ENCODE measurements around the gene SOX1.

SOX1 gene

GRCh38 chr13:112059457-112060281, 7.3 kb upstream of the SOX1 start:
- Histone ChIP-seq H3K9ac (ENCODE audit: low read length) (no peak overlapping the region), H3K4me3 (ENCODE audit: low read length) (no peak overlapping the region), H3K27me3 (replicated peaks; ENCODE audit: control insufficient read depth, insufficient read depth, low read length) (peaks cover 74% of the 10 kb centered on the region), H3K4me1 (ENCODE audit: control insufficient read depth, insufficient read depth, low read length) (no peaks in the 10 kb centered on the region), H3K9me3 (ENCODE audit: control insufficient read depth, low read length) (no peaks in the 10 kb centered on the region), H3K36me3 (ENCODE audit: control insufficient read depth, insufficient read depth, low read length, severe bottlenecking) (no peaks in the 10 kb centered on the region)
- DNase-seq (ENCODE audit: low read depth): no peak

GRCh38 chr13:112060282-112060830, 6.6 kb upstream of the SOX1 start:
- H3K36me3 ChIP-seq (ENCODE audit: control insufficient read depth, insufficient read depth, low read length, severe bottlenecking): no peaks in the 10 kb centered on the region
- peaks cover 74% of the 10 kb centered on the region for H3K27me3 ChIP-seq (replicated peaks; ENCODE audit: control insufficient read depth, insufficient read depth, low read length)
- H3K4me3 ChIP-seq (ENCODE audit: low read length): no peak overlapping the region
- no peak overlapping the region for H3K9ac ChIP-seq (ENCODE audit: low read length)
- no peak for DNase-seq (ENCODE audit: low read depth)
- H3K4me1 ChIP-seq (ENCODE audit: control insufficient read depth, insufficient read depth, low read length): no peaks in the 10 kb centered on the region
- H3K9me3 ChIP-seq (ENCODE audit: control insufficient read depth, low read length): no peaks in the 10 kb centered on the region

- H3K9me3 ChIP-seq (ENCODE audit: control insufficient read depth, low read length): no peaks in the 10 kb centered on the region
- no peak overlapping the region for H3K9ac ChIP-seq (ENCODE audit: low read length)
- H3K27me3 ChIP-seq (replicated peaks; ENCODE audit: control insufficient read depth, insufficient read depth, low read length): peaks cover 74% of the 10 kb centered on the region
- no peak overlapping the region for H3K4me3 ChIP-seq (ENCODE audit: low read length)
- no peaks in the 10 kb centered on the region for H3K4me1 ChIP-seq (ENCODE audit: control insufficient read depth, insufficient read depth, low read length)
- no peaks in the 10 kb centered on the region for H3K36me3 ChIP-seq (ENCODE audit: control insufficient read depth, insufficient read depth, low read length, severe bottlenecking)
- DNase-seq (ENCODE audit: low read depth): no peak
These were observed 6.0 kb upstream of the SOX1 start for GRCh38 chr13:112060899-112061366.

DNA sequence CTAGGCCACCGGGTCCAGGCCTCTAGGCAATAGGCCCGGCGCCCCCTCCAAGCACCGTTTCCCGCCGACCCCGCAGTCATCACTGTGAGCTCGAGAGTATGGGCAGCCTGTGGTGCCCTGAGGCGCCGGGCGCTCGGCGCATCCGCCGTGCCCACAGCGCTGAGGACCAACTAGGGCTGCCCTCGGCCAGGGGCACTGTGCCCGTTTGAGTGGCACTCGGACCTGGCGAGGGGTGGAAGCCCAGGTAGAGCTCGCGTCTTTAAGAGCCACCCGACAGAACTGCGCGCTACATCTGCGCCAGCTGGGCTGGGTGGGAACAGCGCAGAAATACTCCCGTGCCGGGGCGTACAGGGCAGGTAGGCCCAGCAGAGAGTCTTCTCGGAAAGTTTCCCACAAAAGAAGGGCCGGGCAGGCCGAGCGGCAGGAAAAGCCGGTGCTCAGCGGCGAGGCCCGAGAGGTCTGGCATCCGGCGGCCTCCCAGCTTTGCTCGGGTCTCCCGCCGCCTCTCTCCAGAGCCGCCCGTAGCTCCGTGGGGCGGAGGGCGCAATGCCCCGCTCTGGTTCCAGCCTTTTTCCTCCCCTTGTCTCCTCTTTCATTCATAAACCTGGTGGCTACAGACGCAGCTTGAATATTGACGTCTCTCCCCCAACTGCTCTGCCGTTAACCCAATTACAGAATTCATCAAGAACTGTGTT, 5.4 kb upstream of the SOX1 start:
- Histone ChIP-seq H3K4me1 (ENCODE audit: control insufficient read depth, insufficient read depth, low read length) (no peaks in the 10 kb centered on the region), H3K4me3 (ENCODE audit: low read length) (no peak overlapping the region), H3K9ac (ENCODE audit: low read length) (no peak overlapping the region), H3K27me3 (replicated peaks; ENCODE audit: control insufficient read depth, insufficient read depth, low read length) (peaks cover 78% of the 10 kb centered on the region), H3K36me3 (ENCODE audit: control insufficient read depth, insufficient read depth, low read length, severe bottlenecking) (no peaks in the 10 kb centered on the region), H3K9me3 (ENCODE audit: control insufficient read depth, low read length) (no peaks in the 10 kb centered on the region)
- no peak for DNase-seq (ENCODE audit: low read depth)

DNA sequence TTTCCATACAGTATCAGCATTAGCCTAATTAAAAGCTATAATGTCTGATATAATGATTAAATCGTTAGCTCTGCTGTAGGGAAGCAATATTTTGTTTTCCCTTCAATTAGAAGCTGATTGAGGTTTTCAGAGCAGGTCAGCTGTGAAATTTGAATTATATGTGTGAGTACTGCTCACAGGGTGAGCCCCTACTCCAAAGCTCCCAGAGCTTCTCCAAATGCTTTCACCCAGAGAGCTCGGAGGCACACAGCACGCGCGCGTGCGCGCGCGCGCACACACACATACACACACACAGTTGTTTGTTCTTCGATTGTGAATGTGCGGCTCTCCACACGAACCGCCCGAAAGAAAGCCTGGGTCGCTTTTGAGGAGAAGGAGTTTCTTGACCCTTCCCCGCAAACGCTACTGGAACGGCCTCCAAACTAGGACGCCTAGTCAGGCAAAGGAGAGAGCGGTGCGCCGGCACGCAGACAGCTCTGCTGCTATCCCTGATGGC, 4.8 kb upstream of the SOX1 start:
- no peaks in the 10 kb centered on the region for H3K4me1 ChIP-seq (ENCODE audit: control insufficient read depth, insufficient read depth, low read length)
- H3K27me3 ChIP-seq (replicated peaks; ENCODE audit: control insufficient read depth, insufficient read depth, low read length): peaks cover 78% of the 10 kb centered on the region
- H3K4me3 ChIP-seq (ENCODE audit: low read length): no peak overlapping the region
- H3K9me3 ChIP-seq (ENCODE audit: control insufficient read depth, low read length): no peaks in the 10 kb centered on the region
- DNase-seq (ENCODE audit: low read depth): no peak
- no peak overlapping the region for H3K9ac ChIP-seq (ENCODE audit: low read length)
- H3K36me3 ChIP-seq (ENCODE audit: control insufficient read depth, insufficient read depth, low read length, severe bottlenecking): no peaks in the 10 kb centered on the region

- Histone ChIP-seq H3K9me3 (ENCODE audit: control insufficient read depth, low read length) (no peaks in the 10 kb centered on the region), H3K4me1 (ENCODE audit: control insufficient read depth, insufficient read depth, low read length) (no peaks in the 10 kb centered on the region), H3K27me3 (replicated peaks; ENCODE audit: control insufficient read depth, insufficient read depth, low read length) (peaks cover 72% of the 10 kb centered on the region), H3K9ac (ENCODE audit: low read length) (no peak overlapping the region), H3K36me3 (ENCODE audit: control insufficient read depth, insufficient read depth, low read length, severe bottlenecking) (no peaks in the 10 kb centered on the region), H3K4me3 (ENCODE audit: low read length) (no peak overlapping the region)
- no peak for DNase-seq (ENCODE audit: low read depth)
These were observed 4.1 kb upstream of the SOX1 start for GRCh38 chr13:112062571-112063570.

DNA sequence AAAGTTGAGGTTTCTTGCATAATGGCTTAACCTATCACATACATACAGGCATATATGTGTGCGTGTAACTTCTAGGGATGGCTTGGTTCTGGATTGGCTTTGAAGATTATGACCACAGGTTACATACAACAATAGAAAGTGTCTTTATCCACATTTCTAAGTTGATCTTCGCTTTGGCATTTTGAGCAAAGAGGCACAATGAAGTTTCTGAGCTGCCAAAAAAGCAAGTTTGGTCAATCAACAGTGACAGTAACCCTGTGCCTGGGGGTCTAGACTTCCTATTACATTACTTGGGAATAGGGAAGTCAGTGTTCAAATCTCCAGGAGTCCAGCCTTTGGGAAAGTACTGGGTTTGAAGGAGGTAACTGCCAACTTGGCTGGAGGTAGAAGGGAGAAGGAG, 3.1 kb upstream of the SOX1 start:
- Histone ChIP-seq H3K27me3 (replicated peaks; ENCODE audit: control insufficient read depth, insufficient read depth, low read length) (peaks cover 64% of the 10 kb centered on the region), H3K4me3 (ENCODE audit: low read length) (no peak overlapping the region), H3K9ac (ENCODE audit: low read length) (no peak overlapping the region), H3K36me3 (ENCODE audit: control insufficient read depth, insufficient read depth, low read length, severe bottlenecking) (no peaks in the 10 kb centered on the region), H3K9me3 (ENCODE audit: control insufficient read depth, low read length) (no peaks in the 10 kb centered on the region), H3K4me1 (ENCODE audit: control insufficient read depth, insufficient read depth, low read length) (no peaks in the 10 kb centered on the region)
- DNase-seq (ENCODE audit: low read depth): no peak

- Histone ChIP-seq H3K4me1 (ENCODE audit: control insufficient read depth, insufficient read depth, low read length) (no peaks in the 10 kb centered on the region), H3K9me3 (ENCODE audit: control insufficient read depth, low read length) (no peaks in the 10 kb centered on the region), H3K9ac (ENCODE audit: low read length) (no peak overlapping the region), H3K27me3 (replicated peaks; ENCODE audit: control insufficient read depth, insufficient read depth, low read length) (peaks cover 64% of the 10 kb centered on the region), H3K36me3 (ENCODE audit: control insufficient read depth, insufficient read depth, low read length, severe bottlenecking) (no peaks in the 10 kb centered on the region), H3K4me3 (ENCODE audit: low read length) (no peak overlapping the region)
- DNase-seq (ENCODE audit: low read depth): no peak
These were observed 2.7 kb upstream of the SOX1 start for GRCh38 chr13:112064222-112064621.

DNA sequence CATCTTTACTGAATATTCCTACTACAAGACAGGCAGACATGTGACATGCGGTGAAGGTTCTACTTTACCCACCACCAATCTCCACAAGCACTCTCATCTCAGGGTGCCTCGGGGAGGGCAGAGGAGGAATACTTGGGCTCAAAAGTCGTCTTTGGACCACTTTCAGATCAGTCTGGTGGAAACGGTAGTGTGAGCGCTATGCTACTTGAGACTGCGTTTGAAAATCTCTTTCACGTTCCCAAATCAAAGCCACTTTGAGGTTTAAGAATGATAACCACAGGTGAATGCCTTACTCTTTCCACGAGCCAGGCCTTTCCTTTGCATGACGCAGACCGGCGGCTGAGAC, 1.5 kb upstream of the SOX1 start:
- no peak for DNase-seq (ENCODE audit: low read depth)
- Histone ChIP-seq H3K9me3 (ENCODE audit: control insufficient read depth, low read length) (no peaks in the 10 kb centered on the region), H3K9ac (ENCODE audit: low read length) (no peak overlapping the region), H3K36me3 (ENCODE audit: control insufficient read depth, insufficient read depth, low read length, severe bottlenecking) (no peaks in the 10 kb centered on the region), H3K4me1 (ENCODE audit: control insufficient read depth, insufficient read depth, low read length) (no peaks in the 10 kb centered on the region), H3K27me3 (replicated peaks; ENCODE audit: control insufficient read depth, insufficient read depth, low read length) (peaks cover 64% of the 10 kb centered on the region), H3K4me3 (ENCODE audit: low read length) (no peak overlapping the region)

DNA sequence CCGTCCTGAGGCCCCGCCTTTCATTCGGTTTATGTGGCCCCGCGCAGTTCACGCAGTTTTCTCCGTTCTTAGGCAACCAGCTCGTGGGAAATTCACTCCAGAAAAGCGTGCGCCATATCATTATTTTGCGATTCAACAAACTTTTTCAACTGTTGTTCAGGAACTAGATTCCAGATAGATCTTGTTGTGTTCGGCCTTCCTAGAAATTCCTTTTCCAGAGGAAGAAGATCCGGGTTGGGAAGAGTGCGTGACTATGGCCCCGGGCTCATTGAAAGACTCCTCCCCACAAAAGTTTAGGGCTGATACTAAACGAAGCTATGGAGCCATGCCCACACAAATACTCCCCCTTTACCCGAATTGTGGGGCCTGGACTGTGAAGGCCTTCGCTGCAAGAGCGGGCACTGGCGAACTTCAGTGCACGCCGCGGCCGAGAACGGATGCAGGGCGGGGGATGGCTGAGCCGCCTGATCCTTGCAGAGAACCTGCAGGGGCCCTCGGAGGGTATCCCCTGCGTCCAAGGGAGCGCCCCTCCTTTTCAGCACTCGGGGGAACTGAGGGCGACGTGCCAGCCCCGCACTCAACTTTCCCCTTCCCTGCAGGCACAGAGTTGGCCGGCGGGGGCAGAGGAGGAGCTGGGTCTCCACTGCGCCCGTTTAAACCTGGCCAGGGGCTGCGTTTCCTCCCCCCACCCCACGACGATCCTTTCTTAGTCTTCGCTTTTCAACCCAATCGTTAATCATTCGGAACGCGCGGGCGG, 904 bp upstream of the SOX1 start:
- no peaks in the 10 kb centered on the region for H3K36me3 ChIP-seq (ENCODE audit: control insufficient read depth, insufficient read depth, low read length, severe bottlenecking)
- H3K4me3 ChIP-seq (ENCODE audit: low read length): no peak overlapping the region
- peaks cover 64% of the 10 kb centered on the region for H3K27me3 ChIP-seq (replicated peaks; ENCODE audit: control insufficient read depth, insufficient read depth, low read length)
- H3K9me3 ChIP-seq (ENCODE audit: control insufficient read depth, low read length): no peaks in the 10 kb centered on the region
- no peak overlapping the region for H3K9ac ChIP-seq (ENCODE audit: low read length)
- H3K4me1 ChIP-seq (ENCODE audit: control insufficient read depth, insufficient read depth, low read length): no peaks in the 10 kb centered on the region
- DNase-seq (ENCODE audit: low read depth): no peak

All from adipocyte (in vitro differentiated cells).